H1 (cell line): Measurements from ENCODE around the gene AREG. TPM values are rescaled to one million over a fixed set of nuclear protein-coding genes. Genes with fewer than 3 reads are reported as not detected.

Experiments
- CTCF ChIA-PET: fragments of 300-600 bp; sonication (Branson Sonifier 250); formaldehyde crosslinking; loops from one replicate; lab custom pipeline; 2021; ENCODE audit not compliant: partially characterized antibody; lab: Charles Lee
- POLR2A ChIA-PET: fragments of 300-600 bp; sonication (Branson Sonifier 250); formaldehyde crosslinking; loops from one replicate; lab custom pipeline; 2021; ENCODE audit warnings: inconsistent platforms; ENCODE audit not compliant: partially characterized antibody; lab: Charles Lee
- DNase-seq, 2 experiments: peaks; one replicate each; pipeline versions ENCODE4 v3.0.0 to v3.0.0-alpha.2; 2010 to 2022; ENCODE audit warnings: low spot score in 2 of 2, low read depth in 1 of 2, mixed read lengths in 1 of 2
- FAIRE-seq: peaks from 2 replicates; lab custom pipeline; 2011; peaks lifted over from hg19 to GRCh38; lab: Jason Lieb, UNC
- H2AFZ ChIP-seq: 2 replicates; pipeline ENCODE4 v1.8.1; 2012; ENCODE audit warnings: low read length, inconsistent platforms
- H2AK5ac ChIP-seq: 2 replicates; pipeline ENCODE4 v1.6.1; 2013; ENCODE audit warnings: low read depth, low read length
- H2BK120ac ChIP-seq: replicated peaks from 2 replicates; pipeline ENCODE3; 2013; ENCODE audit warnings: low read depth, low read length, inconsistent platforms
- H2BK12ac ChIP-seq: 2 replicates; pipeline ENCODE4 v1.6.1; 2013; ENCODE audit warnings: low read depth, low read length
- H2BK15ac ChIP-seq: 2 replicates; pipeline ENCODE4 v1.6.1; 2013; ENCODE audit warnings: low read length
- H2BK20ac ChIP-seq: 2 replicates; pipeline ENCODE4 v1.6.1; 2013; ENCODE audit warnings: low read length
- H2BK5ac ChIP-seq: 2 replicates; pipeline ENCODE4 v1.6.1; 2013; ENCODE audit warnings: low read depth, low read length
- H3K14ac ChIP-seq: 2 replicates; pipeline ENCODE4 v1.6.1; 2013; ENCODE audit warnings: inconsistent platforms; ENCODE audit not compliant: insufficient read length
- H3K18ac ChIP-seq: 2 replicates; pipeline ENCODE4 v1.6.1; 2013; ENCODE audit warnings: low read length; ENCODE audit errors: extremely low read depth
- H3K23ac ChIP-seq: 2 replicates; pipeline ENCODE4 v1.6.1; 2013; ENCODE audit warnings: inconsistent platforms; ENCODE audit not compliant: insufficient read length
- H3K23me2 ChIP-seq: 2 replicates; pipeline ENCODE4 v1.6.1; 2013; ENCODE audit warnings: low read depth, low read length
- H3K27ac ChIP-seq: 2 replicates; pipeline ENCODE4 v1.6.1; 2011; ENCODE audit warnings: low read depth, low read length, inconsistent platforms
- H3K27me3 ChIP-seq, 4 experiments: replicated peaks in 1 of 4; 1 replicate in 1 of 4; 2 replicates in 3 of 4; pipeline versions ENCODE4 v1.6.1 to v1.8.1; 2011 to 2013; ENCODE audit warnings: low read length in 3 of 4, mild to moderate bottlenecking in 3 of 4, inconsistent platforms in 2 of 4, mixed read lengths in 2 of 4, moderate library complexity in 1 of 4; ENCODE audit not compliant: control insufficient read depth in 3 of 4, insufficient read depth in 3 of 4; ENCODE audit errors: extremely low read depth in 1 of 4
- H3K36me3 ChIP-seq, 4 experiments: 2 replicates each; pipeline versions ENCODE4 v1.6.1 to v1.8.1; 2011 to 2013; ENCODE audit warnings: mild to moderate bottlenecking in 4 of 4, low read length in 3 of 4, moderate library complexity in 2 of 4, control low read depth in 1 of 4, inconsistent platforms in 1 of 4; ENCODE audit not compliant: insufficient read depth in 4 of 4, control insufficient read depth in 2 of 4
- H3K4ac ChIP-seq: replicated peaks from 2 replicates; pipeline ENCODE3; 2013; ENCODE audit warnings: low read length, low read depth, mixed read lengths, inconsistent platforms; ENCODE audit not compliant: insufficient read length
- H3K4me1 ChIP-seq, 4 experiments: replicated peaks in 1 of 4; 1 replicate in 1 of 4; 2 replicates in 3 of 4; pipeline versions ENCODE4 v1.6.1 to v1.8.1; 2011 to 2013; ENCODE audit warnings: low read length in 3 of 4, inconsistent platforms in 2 of 4, mixed read lengths in 1 of 4; ENCODE audit not compliant: insufficient read depth in 4 of 4, control insufficient read depth in 3 of 4
- H3K4me2 ChIP-seq, 2 experiments: 2 replicates each; pipeline versions ENCODE4 v1.6.1 to v1.8.1; 2011 to 2013; ENCODE audit warnings: low read depth in 2 of 2, low read length in 2 of 2, control low read depth in 1 of 2, inconsistent platforms in 1 of 2, mild to moderate bottlenecking in 1 of 2; ENCODE audit not compliant: insufficient read depth in 1 of 2
- H3K4me3 ChIP-seq, 4 experiments: fragments of 200-600, 300-600 bp in 1 of 4; sonication (generic), shearing (Covaris generic), sonication (Bioruptor Twin) in 1 of 4; 2 replicates each; pipeline versions ENCODE4 v1.5.1 to v1.8.1; 2011 to 2016; ENCODE audit warnings: low read length in 4 of 4, low read depth in 3 of 4, control low read depth in 2 of 4, inconsistent platforms in 2 of 4, mild to moderate bottlenecking in 2 of 4, mixed read lengths in 1 of 4, moderate library complexity in 1 of 4; ENCODE audit not compliant: insufficient read depth in 2 of 4; ENCODE audit errors: extremely low read depth in 1 of 4
- H3K56ac ChIP-seq: replicated peaks from 2 replicates; pipeline ENCODE3; 2013; ENCODE audit warnings: low read depth, mild to moderate bottlenecking, mixed read lengths, low read length, inconsistent platforms; ENCODE audit not compliant: insufficient read length
- H3K79me1 ChIP-seq: 2 replicates; pipeline ENCODE4 v1.6.1; 2013; ENCODE audit warnings: low read depth, low read length, control low read depth
- H3K79me2 ChIP-seq, 2 experiments: 2 replicates each; pipeline versions ENCODE4 v1.6.1 to v1.8.1; 2012 to 2013; ENCODE audit warnings: low read length in 2 of 2, mild to moderate bottlenecking in 2 of 2, inconsistent platforms in 1 of 2; ENCODE audit not compliant: insufficient read depth in 2 of 2, control insufficient read depth in 1 of 2
- H3K9ac ChIP-seq, 4 experiments: replicated peaks in 1 of 4; 1 replicate in 1 of 4; 2 replicates in 3 of 4; pipeline versions ENCODE4 v1.6.1 to v1.8.1; 2011 to 2013; ENCODE audit warnings: low read depth in 3 of 4, low read length in 3 of 4, control low read depth in 2 of 4, mild to moderate bottlenecking in 2 of 4, moderate library complexity in 2 of 4, inconsistent platforms in 1 of 4; ENCODE audit errors: extremely low read depth in 1 of 4
- H3K9me3 ChIP-seq, 2 experiments: 2 replicates each; pipeline versions ENCODE4 v1.6.1 to v1.8.1; 2012 to 2013; ENCODE audit warnings: mild to moderate bottlenecking in 2 of 2, moderate library complexity in 2 of 2, control low read depth in 1 of 2, inconsistent platforms in 1 of 2, low read depth in 1 of 2, low read length in 1 of 2, mixed read lengths in 1 of 2; ENCODE audit not compliant: insufficient read depth in 2 of 2
- H4K20me1 ChIP-seq, 2 experiments: replicated peaks in 1 of 2; 2 replicates each; pipeline versions ENCODE3 to v1.8.1; 2011 to 2013; ENCODE audit warnings: inconsistent platforms in 2 of 2, low read length in 2 of 2, mild to moderate bottlenecking in 1 of 2; ENCODE audit not compliant: insufficient read depth in 2 of 2, control insufficient read depth in 1 of 2
- H4K5ac ChIP-seq: 2 replicates; pipeline ENCODE4 v1.6.1; 2013; ENCODE audit warnings: low read length, low read depth, mixed read lengths, inconsistent platforms; ENCODE audit not compliant: insufficient read length
- H4K8ac ChIP-seq: 2 replicates; pipeline ENCODE4 v1.8.0; 2013; ENCODE audit warnings: mild to moderate bottlenecking, moderate library complexity, low read length, inconsistent platforms; ENCODE audit not compliant: insufficient read depth; ENCODE audit errors: extremely low read depth
- H4K91ac ChIP-seq: replicated peaks from 2 replicates; pipeline ENCODE3; 2013; ENCODE audit warnings: low read length, mixed read lengths, inconsistent platforms; ENCODE audit not compliant: insufficient read length
- HDAC6 ChIP-seq: IDR thresholded peaks from one replicate; pipeline ENCODE4 v1.7.1; 2012; ENCODE audit warnings: low read depth, mild to moderate bottlenecking, inconsistent platforms, low read length, moderate library complexity
- KDM5A ChIP-seq: fragments of 200-600 bp; IDR thresholded peaks from 2 replicates; pipeline ENCODE4 v1.7.1; 2012; ENCODE audit warnings: mild to moderate bottlenecking, low read length, inconsistent platforms, mixed read lengths
- NANOG ChIP-seq: IDR thresholded peaks from 2 replicates; pipeline ENCODE4 v1.6.1; 2011; ENCODE audit warnings: low read length, low read depth, mild to moderate bottlenecking, inconsistent platforms; ENCODE audit not compliant: insufficient read depth, poor library complexity, severe bottlenecking
- POLR2AphosphoS5 ChIP-seq: IDR thresholded peaks from 2 replicates; pipeline ENCODE4 v1.6.1; 2011; ENCODE audit warnings: low read depth, low read length
- RAD21 ChIP-seq, 2 experiments: IDR thresholded peaks in 1 of 2; conservative IDR thresholded peaks in 1 of 2; 2 replicates each; pipeline ENCODE4 v1.6.1; 2011; ENCODE audit warnings: low read depth in 2 of 2, low read length in 2 of 2, improper control_type of control experiment in 1 of 2, inconsistent platforms in 1 of 2, mild to moderate bottlenecking in 1 of 2, moderate library complexity in 1 of 2
- WGBS, 2 experiments: shearing (Covaris generic) in 1 of 2; methylation state at CpG; one replicate each; pipeline versions ENCODE4 v1.1.6 to v1.1.7; 2013 to 2015; ENCODE audit warnings: low lambda C conversion rate in 2 of 2, mixed read lengths in 2 of 2, inconsistent platforms in 1 of 2, low coverage in 1 of 2, missing lambda C conversion rate in 1 of 2; ENCODE audit not compliant: insufficient replicate concordance in 2 of 2, insufficient coverage in 1 of 2, insufficient read length in 1 of 2; ENCODE audit errors: extremely low coverage in 1 of 2, missing lambda C conversion rate in 1 of 2; 5-methylcytosine and 5-hydroxymethylcytosine counted together
- polyA plus RNA-seq, 7 experiments: library from polyadenylated mRNA; depleted of rRNA in 3 of 7; stranded (reverse) in 5 of 7; unstranded in 2 of 7; fragments of >200 nt in 5 of 7; fragments of 200-250 nt in 2 of 7; gene quantifications; 1 replicate in 5 of 7; 2 replicates in 1 of 7; 4 replicates in 1 of 7; pipeline versions ENCODE4 v1.2.1 to v1.2.3, GENCODE V29; 2011 to 2013; ENCODE audit warnings: missing spikeins in 2 of 7, mixed read lengths in 2 of 7
- total RNA-seq: library from RNA; stranded (reverse); fragmentation: NEBNext Ultra II Directional; extraction: Animal tissue kit (Norgen Biotek cat#: 25700); gene quantifications from 2 replicates; pipeline ENCODE4 v1.2.1, GENCODE V29; 2021

Gene AREG
- total and polyA plus RNA-seq, 2 of the 8 experiments (the other 6 are each of a cell fraction or from before 2014, with no cell fraction given) = not detected

DNA sequence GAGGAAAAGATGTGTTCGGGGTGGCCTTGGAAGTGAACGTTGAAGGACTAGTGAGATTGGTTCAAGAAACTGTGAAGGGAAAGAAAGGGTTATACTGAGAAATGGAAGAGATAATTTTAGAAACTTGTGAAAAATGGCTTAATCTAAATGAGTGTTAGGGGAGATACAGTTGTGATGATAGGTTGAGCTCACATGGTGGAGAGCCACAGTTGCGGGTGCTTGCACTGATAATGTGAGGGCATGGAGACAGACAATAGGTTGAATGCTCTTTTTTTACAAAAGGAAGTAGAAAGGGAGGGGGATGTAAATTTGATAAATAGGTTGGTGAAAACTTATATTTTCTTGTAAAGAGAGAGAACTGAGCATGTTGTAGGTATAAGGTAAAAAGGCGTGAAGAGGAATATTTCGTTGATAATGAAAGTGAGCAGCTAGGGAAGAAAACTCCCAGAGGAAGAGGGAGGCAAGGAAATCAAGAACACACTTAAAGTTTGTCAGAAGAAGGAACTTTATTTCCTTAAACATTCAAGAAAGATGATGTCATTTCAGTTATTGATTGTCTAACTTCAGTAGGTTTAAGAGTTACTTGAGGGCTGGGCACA, 8.2 kb downstream of the AREG start:
- no peak overlapping the region for H2BK15ac ChIP-seq
- no peak for FAIRE-seq
- H2AK5ac ChIP-seq = no peak overlapping the region
- H4K91ac ChIP-seq = no peak overlapping the region
- no peak overlapping the region for H3K27ac ChIP-seq
- no peaks in the 10 kb centered on the region for H3K79me2 ChIP-seq
- H3K36me3 ChIP-seq = no peaks in the 10 kb centered on the region
- H4K20me1 ChIP-seq = no peaks in the 10 kb centered on the region
- POLR2A ChIA-PET = interaction anchor here (1.9 kb wide), 1 partner anchor 8 kb away, joined by 4 read pairs; the partner anchor contains the start of gene AREG
- H2BK12ac ChIP-seq = no peak overlapping the region
- no peak overlapping the region for H3K4me2 ChIP-seq
- DNase-seq = no peak
- no peaks in the 10 kb centered on the region for H3K79me1 ChIP-seq
- CTCF ChIA-PET = interaction anchor here (0.7 to 1.3 kb wide), 2 partner anchors 264 to 574 kb away, joined by 3 read pairs; no protein-coding TSS in a partner anchor
- no peak overlapping the region for H2BK5ac ChIP-seq
- no peak overlapping the region for H3K23ac ChIP-seq
- no peak overlapping the region for H2BK120ac ChIP-seq
- no peak overlapping the region for H2AFZ ChIP-seq
- no peak overlapping the region for H3K14ac ChIP-seq
- no peak overlapping the region for H3K4me3 ChIP-seq
- TF ChIP-seq HDAC6 (no peak), RAD21 (IDR thresholded peaks at IDR 0.05 in 1 of 2, conservative IDR thresholded peaks at IDR 0.05 in 1 of 2; ENCODE audit: low read depth in 2 of 2, low read length in 2 of 2) (no peak), KDM5A (no peak), POLR2AphosphoS5 (no peak), NANOG (no peak)
- H3K23me2 ChIP-seq = no peaks in the 10 kb centered on the region
- H3K18ac ChIP-seq = no peak overlapping the region
- peaks cover 0 to 2% (median 0%) of the 10 kb centered on the region in 4 experiments; a peak in 1 of 7 replicates for H3K4me1 ChIP-seq
- no peak overlapping the region for H2BK20ac ChIP-seq
- H3K9me3 ChIP-seq = no peaks in the 10 kb centered on the region
- H4K8ac ChIP-seq = no peak overlapping the region
- no peak overlapping the region for H4K5ac ChIP-seq
- H3K56ac ChIP-seq = no peak overlapping the region
- 94 to 100% methylated on average over 2 to 5 of the region's 5 CpGs for WGBS, 2 experiments
- H3K27me3 ChIP-seq = no peaks in the 10 kb centered on the region
- no peak overlapping the region for H3K4ac ChIP-seq
- H3K9ac ChIP-seq = no peak overlapping the region
